GM10847 (cell line): Measurements from ENCODE around the gene ZNF771.

Experiments
- POLR2A ChIP-seq: IDR thresholded peaks from 2 replicates; pipeline ENCODE4 v1.6.1; 2011; ENCODE audit not compliant: insufficient read length; ENCODE audit errors: extremely low read depth

The ZNF771 gene

GRCh38 chr16:30413112-30413806 lies 5.9 kb downstream of the ZNF771 start:
- no peak for TF ChIP-seq POLR2A

- TF ChIP-seq POLR2A: no peak
These were observed 6.8 kb downstream of the ZNF771 start for GRCh38 chr16:30414159-30414558.

DNA sequence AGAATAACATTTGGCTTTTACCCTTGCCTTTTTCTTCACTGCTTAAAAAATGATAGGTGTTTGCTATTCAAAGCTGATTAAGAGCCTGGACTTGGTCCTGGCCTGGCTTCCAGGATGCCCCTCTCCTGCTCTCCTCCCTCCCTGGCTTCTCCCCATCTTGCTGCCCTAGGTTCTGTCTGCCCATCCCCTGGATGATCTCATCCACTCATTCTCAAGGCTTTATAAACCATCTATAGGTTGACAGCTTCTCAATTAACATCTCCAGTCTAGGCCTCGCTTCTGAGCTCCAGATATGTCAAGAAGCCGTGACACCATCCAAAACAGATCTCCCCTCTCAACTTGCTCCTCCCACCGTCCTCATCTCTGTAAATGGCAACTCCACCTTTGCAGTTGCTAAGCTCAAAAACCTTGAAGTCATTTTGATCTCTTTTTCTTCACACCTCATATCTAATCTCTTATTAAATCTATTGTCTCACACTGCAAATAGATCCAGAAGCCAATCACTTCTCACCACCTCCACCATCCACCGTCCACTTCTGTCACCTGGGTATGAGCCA lies 8.7 kb downstream of the ZNF771 start:
- no peak for TF ChIP-seq POLR2A

DNA sequence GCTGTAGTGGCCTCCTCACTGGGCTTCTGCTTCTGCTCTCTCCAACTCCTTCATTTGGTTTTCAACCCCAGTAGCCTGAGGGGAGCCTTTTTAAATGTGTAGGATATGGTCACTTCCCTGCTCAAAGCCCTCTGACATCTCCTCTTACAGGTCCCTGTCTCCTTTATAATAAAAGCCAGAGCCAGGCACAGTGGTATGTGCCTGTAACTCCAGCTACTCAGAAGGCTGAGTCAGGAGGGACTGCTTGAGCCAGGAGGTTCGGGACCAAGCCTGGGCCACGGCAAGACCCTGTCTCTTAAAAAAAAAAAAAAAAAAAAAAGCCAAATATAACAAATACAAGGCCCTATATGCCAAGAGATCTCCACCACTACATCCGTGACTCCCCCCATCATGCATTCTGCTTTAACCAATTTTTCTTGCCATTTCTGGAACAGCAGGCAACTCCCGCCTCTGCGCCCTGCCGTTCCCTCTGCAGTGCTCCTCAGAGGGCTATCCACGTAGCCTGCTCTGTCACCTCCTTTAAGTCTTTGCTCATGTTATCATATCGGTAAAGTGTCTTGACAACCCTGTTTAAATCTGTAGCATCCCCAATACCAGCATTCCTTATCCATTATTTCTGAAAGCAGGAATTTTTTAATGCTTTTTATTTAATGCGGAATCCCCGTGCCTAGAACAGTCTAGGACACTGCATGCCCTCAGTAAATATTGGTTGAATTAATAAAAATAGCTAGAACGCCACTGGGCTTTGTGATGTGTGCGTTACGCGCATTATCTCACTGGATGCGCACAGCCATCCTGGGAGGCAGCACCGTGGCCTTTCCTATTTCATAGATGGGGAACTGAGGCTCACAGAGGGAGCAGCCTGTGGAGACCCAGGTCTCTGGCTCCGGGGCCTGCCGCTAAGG lies 9.5 kb downstream of the ZNF771 start:
- no peak for TF ChIP-seq POLR2A

GRCh38 chr16:30417529-30418349 lies 10.3 kb downstream of the ZNF771 start:
- peak; percentile 14 for TF ChIP-seq POLR2A

DNA sequence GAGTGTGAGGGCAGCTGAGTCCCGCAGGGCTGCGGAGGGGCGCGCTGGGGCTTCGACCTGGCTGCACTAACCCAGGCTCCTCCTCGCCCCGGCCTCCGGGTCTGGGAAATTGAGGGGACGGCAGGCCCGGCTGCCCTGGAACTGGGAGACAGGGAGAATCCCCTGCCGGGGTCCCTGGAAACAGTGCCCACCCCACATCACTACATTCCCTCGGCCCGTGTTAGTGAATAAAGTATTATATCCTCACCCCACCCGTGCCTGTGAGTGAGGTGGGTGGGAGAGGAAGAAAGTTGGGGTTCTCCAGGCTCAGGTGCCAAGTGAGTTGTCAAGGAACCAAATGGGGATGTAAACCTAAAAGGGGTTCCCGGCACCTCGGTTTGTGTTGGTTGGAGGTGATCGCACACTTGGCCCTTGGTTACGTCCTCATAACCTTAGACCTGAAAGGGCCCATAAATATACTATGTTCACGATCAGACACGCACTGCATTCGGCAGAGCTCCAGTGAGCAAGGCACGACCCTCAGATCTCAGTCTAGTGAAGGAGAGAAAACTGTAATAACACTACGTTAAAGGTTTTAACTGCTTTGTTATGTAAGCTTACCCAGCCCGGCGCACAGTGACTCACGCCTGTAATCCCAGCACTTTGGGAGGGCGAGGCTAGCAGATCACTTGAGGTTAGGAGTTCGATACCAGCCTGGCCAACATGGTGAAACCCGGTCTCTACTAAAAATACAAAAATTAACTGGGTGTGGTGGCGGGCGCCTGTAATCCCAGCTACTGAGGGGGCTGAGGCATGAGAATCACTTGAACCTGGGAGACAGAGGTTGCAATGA lies 11.2 kb downstream of the ZNF771 start:
- TF ChIP-seq POLR2A: no peak

GRCh38 chr16:30421010-30421409 lies 13.6 kb downstream of the ZNF771 start:
- TF ChIP-seq POLR2A: no peak

- no peak for TF ChIP-seq POLR2A
These were observed 20.6 kb downstream of the ZNF771 start for GRCh38 chr16:30428055-30428454.

DNA sequence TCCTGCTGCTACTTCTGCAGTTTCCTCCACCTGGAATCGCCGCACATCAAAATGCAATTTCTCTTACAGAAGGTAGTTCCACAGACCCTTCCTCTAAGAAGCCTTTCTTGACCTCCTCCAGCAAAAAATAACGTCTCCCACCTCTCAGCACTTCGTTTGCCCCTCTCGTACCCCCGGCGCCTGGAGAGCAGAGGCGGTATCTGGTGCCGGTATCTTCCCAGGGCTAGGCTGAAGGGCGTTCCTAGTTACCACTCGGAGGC lies 21.9 kb downstream of the ZNF771 start:
- no peak for TF ChIP-seq POLR2A

GRCh38 chr16:30429678-30430427 lies 22.4 kb downstream of the ZNF771 start, which contains the start of gene DCTPP1:
DCTPP1 (minus strand) TSS chr16:30430030; CDS start chr16:30429980, 50 bp downstream.
- TF ChIP-seq POLR2A: peak; percentile 41

DNA sequence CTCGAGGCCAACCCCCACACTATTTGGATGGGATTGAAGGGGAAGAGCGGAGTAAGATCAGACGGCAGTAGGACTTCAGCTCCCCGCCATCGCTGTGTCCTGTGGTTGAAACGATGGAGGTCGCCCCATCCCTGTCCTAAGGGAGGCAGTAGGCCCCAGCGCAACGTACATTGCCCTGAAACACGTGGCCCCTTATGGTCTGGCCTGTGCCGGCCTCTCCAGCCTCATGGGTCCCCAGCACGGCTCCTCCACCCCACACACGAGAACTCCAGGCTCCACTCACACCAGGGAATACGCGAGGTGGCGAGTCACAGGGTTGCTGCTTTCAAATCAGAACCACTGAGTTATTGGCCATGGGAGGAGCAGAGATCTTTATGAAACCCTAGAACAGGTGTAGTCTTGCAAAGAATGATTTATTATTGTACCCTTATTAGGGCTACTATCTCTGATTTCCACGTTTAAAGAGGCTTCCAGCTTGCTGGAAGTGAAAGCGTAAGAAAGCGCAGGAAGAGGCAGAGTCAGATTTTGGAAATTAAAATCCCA lies 23.1 kb downstream of the ZNF771 start:
- TF ChIP-seq POLR2A: no peak

- no peak for TF ChIP-seq POLR2A
These were observed 27.4 kb downstream of the ZNF771 start for GRCh38 chr16:30434852-30435251.

- TF ChIP-seq POLR2A: no peak
These were observed 30.2 kb downstream of the ZNF771 start for GRCh38 chr16:30437511-30438046.
